Coronary artery (tissue), 2 donors: ENCODE data around the gene TTLL9.

Experiments
- DNase-seq: peaks from one replicate; pipeline ENCODE4 v3.0.0-alpha.2; 2017; ENCODE audit warnings: low spot score
- H3K27ac ChIP-seq, 2 donors: fragments of 200-600 bp; sonication (generic); one replicate each; pipeline ENCODE4 v1.5.1; 2016 to 2019
- H3K4me3 ChIP-seq: fragments of 200-600 bp; sonication (generic); 2 replicates; pipeline ENCODE4 v1.5.1; 2016; ENCODE audit warnings: mild to moderate bottlenecking, moderate library complexity
- TF ChIP-seq, protein P1 (sequence below): fragments of 200-600 bp; sonication (generic); IDR thresholded peaks from one replicate; pipeline ENCODE4 v1.5.1; 2019; ENCODE audit warnings: antibody characterized with exemption

The TTLL9 gene

DNA sequence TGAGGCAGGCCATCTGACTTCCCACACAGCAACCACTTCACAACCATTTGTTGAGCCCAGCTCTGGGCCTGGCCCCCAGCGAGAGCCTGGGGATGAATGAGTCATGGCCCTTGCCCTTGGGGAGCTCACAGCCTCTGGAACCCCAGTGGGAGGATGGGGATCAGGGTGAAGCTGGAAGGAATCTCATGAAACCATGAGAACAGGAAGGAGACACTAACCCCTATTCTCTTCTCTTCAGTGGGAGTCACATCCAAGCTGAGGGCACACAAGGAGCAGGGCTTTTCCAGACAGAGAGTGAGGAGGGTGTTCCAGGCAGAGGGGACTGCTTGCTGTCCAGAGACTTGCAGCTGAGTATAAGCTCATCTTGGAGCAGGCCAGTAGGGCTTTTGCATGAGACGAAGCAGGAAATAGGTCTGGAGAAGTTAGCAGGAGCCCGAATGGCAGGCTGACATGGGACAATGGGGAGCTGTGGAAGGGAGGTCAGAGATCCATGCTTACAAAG, 32.5 kb upstream of the TTLL9 start:
- TF ChIP-seq, protein P1, sequence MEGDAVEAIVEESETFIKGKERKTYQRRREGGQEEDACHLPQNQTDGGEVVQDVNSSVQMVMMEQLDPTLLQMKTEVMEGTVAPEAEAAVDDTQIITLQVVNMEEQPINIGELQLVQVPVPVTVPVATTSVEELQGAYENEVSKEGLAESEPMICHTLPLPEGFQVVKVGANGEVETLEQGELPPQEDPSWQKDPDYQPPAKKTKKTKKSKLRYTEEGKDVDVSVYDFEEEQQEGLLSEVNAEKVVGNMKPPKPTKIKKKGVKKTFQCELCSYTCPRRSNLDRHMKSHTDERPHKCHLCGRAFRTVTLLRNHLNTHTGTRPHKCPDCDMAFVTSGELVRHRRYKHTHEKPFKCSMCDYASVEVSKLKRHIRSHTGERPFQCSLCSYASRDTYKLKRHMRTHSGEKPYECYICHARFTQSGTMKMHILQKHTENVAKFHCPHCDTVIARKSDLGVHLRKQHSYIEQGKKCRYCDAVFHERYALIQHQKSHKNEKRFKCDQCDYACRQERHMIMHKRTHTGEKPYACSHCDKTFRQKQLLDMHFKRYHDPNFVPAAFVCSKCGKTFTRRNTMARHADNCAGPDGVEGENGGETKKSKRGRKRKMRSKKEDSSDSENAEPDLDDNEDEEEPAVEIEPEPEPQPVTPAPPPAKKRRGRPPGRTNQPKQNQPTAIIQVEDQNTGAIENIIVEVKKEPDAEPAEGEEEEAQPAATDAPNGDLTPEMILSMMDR: no peak
- H3K27ac ChIP-seq: peak overlapping the region; percentile 40 to 95
- H3K4me3 ChIP-seq: no peak overlapping the region
- no peak for DNase-seq

DNA sequence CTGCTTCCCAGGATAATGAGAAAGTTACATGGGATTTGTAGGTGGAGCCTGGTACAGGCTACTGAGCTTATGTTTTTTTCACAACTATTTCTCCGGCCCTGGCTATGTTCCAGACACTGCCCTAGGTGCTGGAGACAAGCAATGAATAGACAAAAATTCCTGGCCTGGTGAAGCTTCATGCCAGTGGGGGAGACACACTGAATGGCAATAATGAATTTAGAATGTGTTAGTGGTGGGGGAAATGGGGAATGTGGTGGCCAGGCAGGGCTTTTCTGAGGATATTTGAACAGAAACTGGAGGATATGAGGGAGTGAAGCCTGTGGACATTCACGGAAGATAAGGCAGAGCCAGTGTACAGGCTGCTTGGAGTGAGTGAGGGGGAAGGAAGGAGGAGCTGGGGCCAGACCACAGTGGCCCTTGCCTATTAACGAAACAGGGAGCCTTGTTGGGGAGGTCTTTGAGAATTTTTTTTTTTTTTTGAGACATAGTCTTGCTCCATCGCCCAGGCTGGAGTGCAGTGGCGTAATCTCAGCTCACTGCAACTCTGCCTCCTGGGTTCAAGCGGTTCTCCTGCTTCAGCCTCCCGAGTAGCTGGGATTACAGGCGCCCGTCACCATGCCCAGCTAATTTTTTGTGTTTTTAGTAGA, 31.7 kb upstream of the TTLL9 start:
- Histone ChIP-seq H3K4me3 (no peak overlapping the region), H3K27ac (peak overlapping the region; percentile 85 to 95)
- no peak for DNase-seq
- TF ChIP-seq, protein P1: no peak

DNA sequence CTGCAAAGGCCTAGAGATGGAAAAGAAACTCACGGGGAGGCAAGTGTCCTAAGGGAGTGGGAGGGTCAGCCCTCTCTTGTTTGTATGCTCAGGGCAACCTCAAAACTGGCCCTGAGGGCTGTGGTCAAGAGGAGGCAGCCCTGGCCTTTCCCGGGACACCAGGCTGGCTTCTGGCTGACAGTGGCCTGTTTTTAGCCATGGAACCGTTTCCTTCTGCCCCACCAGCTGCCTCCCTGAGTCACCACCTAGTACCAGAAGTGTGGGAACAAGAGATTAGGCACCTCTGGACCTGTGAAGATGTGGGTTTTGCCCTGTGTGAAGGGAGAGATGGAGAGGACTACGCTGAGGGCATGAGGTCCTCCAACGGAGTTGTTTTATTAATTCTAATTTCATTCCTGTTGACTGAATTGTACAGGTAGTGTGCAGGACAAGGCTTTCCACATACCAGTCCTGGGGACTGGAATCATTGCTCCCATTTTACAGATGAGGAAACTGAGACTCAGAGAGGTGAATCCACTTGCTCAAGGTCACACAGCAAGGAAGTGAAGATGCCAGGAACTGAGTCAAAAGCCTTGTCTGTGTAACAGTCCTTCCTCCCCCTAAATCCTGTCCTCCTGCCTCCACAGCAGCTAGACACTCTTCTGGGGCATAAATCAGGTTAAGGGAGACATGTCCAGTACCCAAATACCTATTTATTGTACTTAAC, 30.5 kb upstream of the TTLL9 start:
- peak overlapping the region; percentile 85 to 95 for H3K27ac ChIP-seq
- TF ChIP-seq, protein P1: no peak

DNA sequence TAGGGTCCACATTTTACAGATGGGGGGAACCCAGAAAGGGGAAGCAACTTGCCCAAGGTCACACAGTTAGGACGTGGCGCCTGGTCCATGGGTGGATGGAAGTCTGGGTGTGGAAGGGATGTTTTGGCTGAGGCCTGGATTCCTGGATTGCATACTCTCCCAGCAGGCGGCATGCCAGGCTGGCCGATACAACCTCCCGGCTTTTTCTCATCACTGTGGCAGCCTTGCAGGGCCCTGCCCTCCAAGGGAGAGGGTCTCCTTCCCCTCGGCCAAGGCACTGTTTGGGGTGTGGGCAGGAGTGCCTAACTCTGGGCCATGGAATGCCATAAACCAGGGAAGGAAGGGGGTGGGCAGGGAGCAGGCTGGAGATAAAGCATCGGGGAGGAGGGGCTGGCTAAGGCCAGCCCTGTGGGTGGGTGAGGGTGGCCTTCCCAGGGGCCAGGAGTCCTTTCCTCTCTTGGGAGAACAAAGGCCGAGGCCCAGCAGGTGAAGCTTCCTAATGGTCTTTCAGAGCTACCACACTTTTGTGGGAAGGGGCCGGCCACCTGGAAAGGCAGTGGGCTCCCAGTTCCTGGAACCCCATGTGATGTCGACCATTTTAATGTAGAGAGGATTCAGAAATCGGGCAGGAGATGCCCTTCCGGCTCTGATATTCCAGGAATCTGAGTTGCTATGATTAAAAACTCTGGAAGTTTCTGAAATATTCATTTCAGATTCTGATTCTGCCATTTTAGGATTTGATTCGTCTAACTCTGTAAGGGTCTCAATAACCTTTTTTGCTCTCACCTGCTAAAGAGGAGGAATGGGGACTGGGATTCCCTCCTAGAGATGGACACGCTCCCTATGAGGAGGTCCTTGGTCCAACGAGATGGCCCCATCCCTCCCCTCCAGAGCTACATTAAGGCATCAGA, 29.3 kb upstream of the TTLL9 start:
- no peak for DNase-seq
- peak overlapping the region; percentile 84 for H3K4me3 ChIP-seq
- TF ChIP-seq, protein P1: no peak
- H3K27ac ChIP-seq: peak overlapping the region; percentile 85 to 95

More for the DNA sequence above, 30.5 kb upstream of the TTLL9 start:
- no peak for DNase-seq
- no peak overlapping the region for H3K4me3 ChIP-seq

DNA sequence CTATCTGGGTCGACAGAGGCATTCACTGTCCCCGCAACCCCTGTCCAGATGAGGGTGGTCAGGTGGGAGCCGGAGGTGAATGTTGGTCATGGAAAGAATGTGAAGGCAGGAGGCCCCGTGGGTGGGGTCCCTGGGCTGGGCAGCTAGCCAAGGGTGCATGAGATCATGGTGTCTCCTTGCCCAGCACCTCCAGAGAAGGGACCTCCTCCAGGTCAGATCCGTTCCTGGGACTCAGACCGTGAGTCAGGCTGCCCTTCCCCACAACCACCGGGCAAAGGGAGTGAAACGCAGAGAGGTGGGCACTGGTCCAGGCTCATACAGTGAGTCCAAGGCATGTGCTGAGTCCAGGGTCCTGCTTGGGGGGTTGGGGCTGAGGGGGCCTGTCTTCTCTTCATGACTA, 28.5 kb upstream of the TTLL9 start:
- DNase-seq: peak; percentile 88
- TF ChIP-seq, protein P1: no peak
- peak overlapping the region; percentile 85 to 95 for H3K27ac ChIP-seq
- peak overlapping the region; percentile 84 for H3K4me3 ChIP-seq

DNA sequence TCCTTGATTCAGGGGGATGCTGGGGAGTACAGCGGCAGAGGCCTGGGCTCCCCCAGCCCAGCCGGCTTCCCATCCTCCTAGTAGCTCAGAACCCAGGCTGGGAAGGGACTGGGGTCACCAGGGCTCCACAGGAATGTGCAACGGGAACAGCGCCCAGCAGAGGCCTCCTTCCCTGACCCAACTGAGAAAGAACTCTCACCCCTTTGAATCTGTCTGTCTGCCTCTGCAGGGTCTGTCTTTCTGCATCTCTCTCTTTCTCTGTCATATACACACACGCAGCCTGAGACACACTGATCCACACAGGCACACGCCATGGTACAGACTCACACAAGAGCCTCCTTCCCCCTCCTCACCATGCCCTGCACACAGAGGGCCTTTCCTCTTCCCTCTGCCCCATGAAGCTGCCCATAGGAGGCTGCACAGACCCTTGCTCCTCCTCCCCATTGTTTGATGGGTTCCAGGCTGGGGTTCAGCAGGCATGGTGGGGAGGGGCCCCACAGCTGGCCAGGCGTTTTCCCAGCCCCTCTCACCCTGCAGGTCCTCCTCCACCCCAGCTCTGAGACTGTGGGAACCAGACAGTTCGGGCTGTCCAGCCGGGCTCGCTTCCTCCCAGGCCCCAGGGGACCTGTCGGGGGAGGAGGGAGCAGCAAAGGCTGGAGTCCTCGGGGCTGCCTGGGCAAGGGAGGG, 27.8 kb upstream of the TTLL9 start:
- H3K4me3 ChIP-seq: peak overlapping the region; percentile 84
- TF ChIP-seq, protein P1: no peak
- peak; percentile 85 for DNase-seq
- peak overlapping the region; percentile 85 to 95 for H3K27ac ChIP-seq
